ENCODE data around the gene PRAMEF9.
A peak's percentile ranks its signal among the peaks of the same experiment; 100 is the strongest.
"Not testable (repeated sequence)": the region's sequence is repeated elsewhere in the genome, so short reads cannot be mapped to it uniquely, and the experiment has no call there.

Gene PRAMEF9

GRCh38 chr1:13171548-13171947, at the start of gene PRAMEF9:
Gene PRAMEF9, plus strand, starts transcription at chr1:13171848. Its CDS starts 3,433 bp downstream, at chr1:13175281.
- not testable (repeated sequence) for DNase-seq (ENCODE audit: low read depth in 2 of 2)

- not testable (repeated sequence) for DNase-seq (ENCODE audit: low read depth in 2 of 2)
Observed at GRCh38 chr1:13155909-13156308, 15.7 kb upstream of the PRAMEF9 start, which contains the start of gene PRAMEF26. Gene PRAMEF26, minus strand, starts transcription at chr1:13156009. Its CDS starts 2,914 bp downstream, at chr1:13153095.

GRCh38 chr1:13165531-13165930, 6.1 kb upstream of the PRAMEF9 start, which contains the start of gene HNRNPCL4:
Gene HNRNPCL4, minus strand, starts transcription at chr1:13165631. Its CDS starts 164 bp downstream, at chr1:13165467.
- DNase-seq (ENCODE audit: low read depth in 2 of 2): not testable (repeated sequence)

GRCh38 chr1:13201309-13201708, 29.7 kb downstream of the PRAMEF9 start, which contains the start of gene PRAMEF13:
Gene PRAMEF13, minus strand, starts transcription at chr1:13201409. Its CDS starts 1,820 bp downstream, at chr1:13199589.
- DNase-seq (ENCODE audit: low read depth in 2 of 2): not testable (repeated sequence)

- DNase-seq (ENCODE audit: low read depth in 2 of 2): not testable (repeated sequence)
Observed at GRCh38 chr1:13208712-13209111, 37.1 kb downstream of the PRAMEF9 start.

GRCh38 chr1:13216619-13217018, 45.0 kb downstream of the PRAMEF9 start:
- DNase-seq (ENCODE audit: low read depth in 2 of 2): not testable (repeated sequence)

GRCh38 chr1:13219203-13219602, 47.6 kb downstream of the PRAMEF9 start:
- not testable (repeated sequence) for DNase-seq (ENCODE audit: low read depth in 2 of 2)

GRCh38 chr1:13222788-13223187, 51.1 kb downstream of the PRAMEF9 start:
- DNase-seq (ENCODE audit: low read depth in 2 of 2): not testable (repeated sequence)

- no peak for DNase-seq (ENCODE audit: low read depth in 2 of 2)
Observed at GRCh38 chr1:13224480-13225060, 52.9 kb downstream of the PRAMEF9 start.

- DNase-seq (ENCODE audit: low read depth in 2 of 2): not testable (repeated sequence)
Observed at GRCh38 chr1:13225675-13226204, 54.1 kb downstream of the PRAMEF9 start, which contains the start of gene PRAMEF18. Gene PRAMEF18, minus strand, starts transcription at chr1:13226154. Its CDS starts 48 bp downstream, at chr1:13226106.

GRCh38 chr1:13227271-13228055, 55.8 kb downstream of the PRAMEF9 start:
- DNase-seq (ENCODE audit: low read depth in 2 of 2): not testable (repeated sequence)

GRCh38 chr1:13228343-13228781, 56.7 kb downstream of the PRAMEF9 start:
- DNase-seq (ENCODE audit: low read depth in 2 of 2): peak in 1 of 2 donors; percentile 10

Measured in stimulated activated CD8-positive, alpha-beta memory T cell treated with anti-CD3 and anti-CD28 coated beads, Interleukin-7, amount 100 ng/mL, for 1 hour (primary cell).